ENCODE measurements around the gene EEF1E1. TPM values are rescaled to one million over a fixed set of nuclear protein-coding genes. Genes with fewer than 3 reads are reported as not detected.
A peak's percentile ranks its signal among the peaks of the same experiment; 100 is the strongest.

The EEF1E1 gene
- polyA plus RNA-seq, 10 donors: 18.4 to 28.7 (median 22.5) TPM

GRCh38 chr6:8100159-8100854 lies 2.0 kb downstream of the EEF1E1 start:
- no peak for DNase-seq

- no peak for DNase-seq
Measured at GRCh38 chr6:8090650-8091049, 11.7 kb downstream of the EEF1E1 start.

- DNase-seq: no peak
Measured at GRCh38 chr6:8088886-8089285, 13.5 kb downstream of the EEF1E1 start.

GRCh38 chr6:8087870-8088754 lies 14.2 kb downstream of the EEF1E1 start:
- DNase-seq: no peak

GRCh38 chr6:8086755-8087306 lies 15.5 kb downstream of the EEF1E1 start:
- DNase-seq: no peak

- peak in 1 of 3 donors; percentile 69 for DNase-seq
Measured at GRCh38 chr6:8085053-8085511, 17.3 kb downstream of the EEF1E1 start.

GRCh38 chr6:8084586-8084985 lies 17.8 kb downstream of the EEF1E1 start:
- DNase-seq: peak in 1 of 3 donors; percentile 23

- DNase-seq: peak in 1 of 3 donors; percentile 66
Measured at GRCh38 chr6:8082954-8083858, 19.1 kb downstream of the EEF1E1 start.

- no peak for DNase-seq
Measured at GRCh38 chr6:8082572-8082953, 19.8 kb downstream of the EEF1E1 start.

- no peak for DNase-seq
Measured at GRCh38 chr6:8080362-8081151, 21.8 kb downstream of the EEF1E1 start.

GRCh38 chr6:8079126-8079525 lies 23.2 kb downstream of the EEF1E1 start:
- DNase-seq: no peak

- DNase-seq: no peak
Measured at GRCh38 chr6:8077991-8078390, 24.4 kb downstream of the EEF1E1 start.

- no peak for DNase-seq
Measured at GRCh38 chr6:8075704-8076103, 26.6 kb downstream of the EEF1E1 start.

- no peak for DNase-seq
Measured at GRCh38 chr6:8075185-8075584, 27.2 kb downstream of the EEF1E1 start.

- peak in 1 of 3 donors; percentile 9 for DNase-seq
Measured at GRCh38 chr6:8074213-8074612, 28.1 kb downstream of the EEF1E1 start.

GRCh38 chr6:8073758-8074157 lies 28.6 kb downstream of the EEF1E1 start:
- no peak for DNase-seq

GRCh38 chr6:8070718-8071117 lies 31.6 kb downstream of the EEF1E1 start:
- DNase-seq: no peak

- no peak for DNase-seq
Measured at GRCh38 chr6:8069631-8070284, 32.6 kb downstream of the EEF1E1 start.

GRCh38 chr6:8069151-8069550 lies 33.2 kb downstream of the EEF1E1 start:
- no peak for DNase-seq

- DNase-seq: no peak
Measured at GRCh38 chr6:8066108-8066507, 36.2 kb downstream of the EEF1E1 start.
